GM10248 (cell line): ENCODE measurements around the gene ATP5F1E.

Source experiments
- CTCF ChIA-PET: fragments of 300-600 bp; sonication (Branson Sonifier 250); formaldehyde crosslinking; extraction: SDS; loops from one replicate; lab custom pipeline; 2021; ENCODE audit warnings: antibody characterized with exemption; lab: Yijun Ruan, JAX
- POLR2A ChIA-PET: fragments of 350-650 bp; sonication (Branson Sonifier 250); formaldehyde crosslinking; extraction: SDS; loops from one replicate; lab custom pipeline; 2020; ENCODE audit warnings: antibody characterized with exemption; lab: Yijun Ruan, JAX
- DNase-seq: peaks from one replicate; pipeline ENCODE4 v3.0.0; 2012; ENCODE audit errors: extremely low spot score
- CTCF ChIP-seq: IDR thresholded peaks from 2 replicates; pipeline ENCODE4 v1.5.1; 2012; ENCODE audit warnings: mild to moderate bottlenecking, low read depth; ENCODE audit errors: extremely low read depth, missing control alignments, control extremely low read depth

Gene ATP5F1E

GRCh38 chr20:59006167-59006863 lies 25.8 kb downstream of the ATP5F1E start:
- DNase-seq: no peak
- ChIA-PET POLR2A (no interaction called here), CTCF (no interaction called here)
- TF ChIP-seq CTCF: no peak

GRCh38 chr20:59005523-59006166 lies 26.5 kb downstream of the ATP5F1E start:
- DNase-seq: no peak
- POLR2A ChIA-PET: interaction anchor here (1.1 kb wide), 1 partner anchor 26 kb away, joined by 5 read pairs; the partner anchor contains the start of gene ATP5F1E
- TF ChIP-seq CTCF: no peak
- CTCF ChIA-PET: interaction anchor here (1.2 to 1.8 kb wide), 2 partner anchors 26 to 354 kb away, joined by 3 to 5 read pairs; partner anchors contain the start of genes ATP5F1E and STX16

- ChIA-PET CTCF (interaction anchor here (1.2 to 1.8 kb wide), 2 partner anchors 27 to 354 kb away, joined by 3 to 5 read pairs; partner anchors contain the start of genes ATP5F1E and STX16), POLR2A (interaction anchor here (0.6 to 2.3 kb wide), 4 partner anchors 12 to 97 kb away, joined by 3 to 6 read pairs (median 5); partner anchors contain the start of gene ATP5F1E)
- TF ChIP-seq CTCF: no peak
- peak; percentile 87 for DNase-seq
Observed at GRCh38 chr20:59004763-59005522, 27.2 kb downstream of the ATP5F1E start.

GRCh38 chr20:59004493-59004762 lies 27.7 kb downstream of the ATP5F1E start:
- ChIA-PET CTCF (interaction anchor here (1.2 to 1.8 kb wide), 2 partner anchors 27 to 353 kb away, joined by 3 to 5 read pairs; partner anchors contain the start of genes ATP5F1E and STX16), POLR2A (interaction anchor here (0.6 to 2.3 kb wide), 4 partner anchors 11 to 97 kb away, joined by 3 to 6 read pairs (median 5); partner anchors contain the start of gene ATP5F1E)
- no peak for TF ChIP-seq CTCF
- DNase-seq: no peak

- TF ChIP-seq CTCF: no peak
- ChIA-PET POLR2A (interaction anchor here (0.6 to 2.3 kb wide), 3 partner anchors 11 to 96 kb away, joined by 3 to 6 read pairs (median 5); no protein-coding TSS in a partner anchor), CTCF (interaction anchor here (1.3 to 1.8 kb wide), 2 partner anchors 14 to 28 kb away, joined by 4 to 5 read pairs; partner anchors contain the start of gene ATP5F1E)
- DNase-seq: no peak
Observed at GRCh38 chr20:59003836-59004492, 28.2 kb downstream of the ATP5F1E start.

GRCh38 chr20:59002874-59003399 lies 29.2 kb downstream of the ATP5F1E start:
- ChIA-PET CTCF (interaction anchor here (1.3 kb wide), 1 partner anchor 12 kb away, joined by 4 read pairs; no protein-coding TSS in a partner anchor), POLR2A (interaction anchor here (2.3 kb wide), 1 partner anchor 10 kb away, joined by 6 read pairs; no protein-coding TSS in a partner anchor)
- no peak for TF ChIP-seq CTCF
- no peak for DNase-seq
